HEK293 (cell line): ENCODE results near the gene RAPGEFL1.

Experiments
- CTCF ChIA-PET: fragments of 350-600 bp; formaldehyde crosslinking; extraction: SDS; loops from one replicate; lab custom pipeline; 2021; ENCODE audit warnings: antibody characterized with exemption; lab: Yijun Ruan, JAX
- POLR2A ChIA-PET: fragments of 300-600 bp; formaldehyde crosslinking; extraction: SDS; loops from one replicate; lab custom pipeline; 2020; ENCODE audit warnings: antibody characterized with exemption, inconsistent platforms; lab: Yijun Ruan, JAX
- H3K27ac ChIP-seq: fragments of 200-500 bp; sonication (Bioruptor generic); 2 replicates; pipeline ENCODE4 v1.5.1; 2014; ENCODE audit warnings: low read depth, low read length, control low read depth, inconsistent platforms; ENCODE audit errors: extremely low read depth
- H3K36me3 ChIP-seq, 2 experiments: fragments of 200-500 bp in 1 of 2; sonication (Bioruptor generic) in 1 of 2; 1 replicate in 1 of 2; 2 replicates in 1 of 2; pipeline ENCODE4 v1.5.1; 2014 to 2017; ENCODE audit warnings: inconsistent platforms in 2 of 2, low read length in 2 of 2; ENCODE audit not compliant: control insufficient read depth in 2 of 2, insufficient read depth in 1 of 2
- H3K4me1 ChIP-seq: fragments of 200-500 bp; sonication (Bioruptor generic); 2 replicates; pipeline ENCODE4 v1.5.1; 2014; ENCODE audit warnings: mild to moderate bottlenecking, low read length, inconsistent platforms; ENCODE audit not compliant: control insufficient read depth, insufficient read depth
- H3K4me3 ChIP-seq: 2 replicates; pipeline ENCODE4 v1.5.1; 2011; ENCODE audit warnings: low read depth, mild to moderate bottlenecking, control low read depth, low read length, moderate library complexity
- H3K9me3 ChIP-seq: fragments of 200-500 bp; sonication (Bioruptor generic); 2 replicates; pipeline ENCODE4 v1.5.1; 2014; ENCODE audit warnings: low read depth, low read length, inconsistent platforms; ENCODE audit not compliant: control insufficient read depth, insufficient read depth
- ATF2 ChIP-seq: fragments of 450-650 bp; formaldehyde crosslinking; IDR thresholded peaks from 2 replicates; pipeline ENCODE4 v1.5.1; 2016; ENCODE audit warnings: missing biosample characterization, missing genetic modification characterization, low read depth
- PRDM1 ChIP-seq: fragments of 450-650 bp; formaldehyde crosslinking; IDR thresholded peaks from 2 replicates; pipeline ENCODE4; 2016; ENCODE audit warnings: missing biosample characterization, missing genetic modification characterization
- PRDM10 ChIP-seq: fragments of 450-650 bp; formaldehyde crosslinking; IDR thresholded peaks from 2 replicates; pipeline ENCODE4 v1.5.1; 2016; ENCODE audit warnings: missing biosample characterization, missing genetic modification characterization
- SALL2 ChIP-seq: fragments of 450-650 bp; formaldehyde crosslinking; IDR thresholded peaks from 2 replicates; pipeline ENCODE4 v1.5.0; 2017; ENCODE audit warnings: missing biosample characterization, mild to moderate bottlenecking, missing genetic modification characterization, borderline replicate concordance
- ZIC2 ChIP-seq: fragments of 450-650 bp; formaldehyde crosslinking; IDR thresholded peaks from 2 replicates; pipeline ENCODE4 v1.5.1; 2016; ENCODE audit warnings: missing biosample characterization, missing genetic modification characterization
- ZNF114 ChIP-seq: fragments of 450-650 bp; formaldehyde crosslinking; IDR thresholded peaks from 2 replicates; pipeline ENCODE4 v1.5.0; 2017; ENCODE audit warnings: missing biosample characterization, missing genetic modification characterization
- ZNF169 ChIP-seq: fragments of 450-650 bp; formaldehyde crosslinking; IDR thresholded peaks from 2 replicates; pipeline ENCODE4 v1.5.1; 2016; ENCODE audit warnings: missing biosample characterization, missing genetic modification characterization
- ZNF19 ChIP-seq: fragments of 450-650 bp; formaldehyde crosslinking; IDR thresholded peaks from 2 replicates; pipeline ENCODE4; 2016; ENCODE audit warnings: missing biosample characterization, missing genetic modification characterization, low read depth
- ZNF202 ChIP-seq: fragments of 450-650 bp; formaldehyde crosslinking; IDR thresholded peaks from 2 replicates; pipeline ENCODE4 v1.5.1; 2016; ENCODE audit warnings: missing biosample characterization, missing genetic modification characterization, borderline replicate concordance
- ZNF426 ChIP-seq: fragments of 450-650 bp; formaldehyde crosslinking; IDR thresholded peaks from 2 replicates; pipeline ENCODE4 v1.5.1; 2017; ENCODE audit warnings: missing biosample characterization, missing genetic modification characterization, mild to moderate bottlenecking, inconsistent platforms, moderate library complexity
- ZNF600 ChIP-seq: fragments of 450-650 bp; formaldehyde crosslinking; IDR thresholded peaks from 2 replicates; pipeline ENCODE4 v1.5.1; 2016; ENCODE audit warnings: missing biosample characterization, missing genetic modification characterization
- ZNF664 ChIP-seq: fragments of 450-650 bp; formaldehyde crosslinking; IDR thresholded peaks from 2 replicates; pipeline ENCODE4 v1.5.1; 2016; ENCODE audit warnings: missing biosample characterization, missing genetic modification characterization
- ZSCAN4 ChIP-seq: fragments of 450-650 bp; formaldehyde crosslinking; IDR thresholded peaks from 2 replicates; pipeline ENCODE4 v1.5.1; 2017; ENCODE audit warnings: missing biosample characterization, missing genetic modification characterization

RAPGEFL1 gene

GRCh38 chr17:40150276-40150675 lies 27.0 kb upstream of the RAPGEFL1 start:
- no peak overlapping the region for H3K27ac ChIP-seq
- CTCF ChIA-PET: interaction anchor here (0.7 to 4.2 kb wide), 4 partner anchors 18 to 150 kb away, joined by 3 to 22 read pairs (median 9); no protein-coding TSS in a partner anchor
- POLR2A ChIA-PET: interaction anchor here (0.6 to 0.9 kb wide), 3 partner anchors 21 to 81 kb away, joined by 3 to 6 read pairs (median 4); no protein-coding TSS in a partner anchor

GRCh38 chr17:40151414-40151963 lies 25.8 kb upstream of the RAPGEFL1 start:
- Histone ChIP-seq H3K27ac (no peak overlapping the region), H3K9me3 (no peaks in the 10 kb centered on the region), H3K4me1 (no peaks in the 10 kb centered on the region), H3K4me3 (no peak overlapping the region), H3K36me3 (peaks cover 77 to 93% of the 10 kb centered on the region in 2 experiments)
- ChIA-PET POLR2A (interaction anchor here (1.1 to 2.5 kb wide), 3 partner anchors 11 to 39 kb away, joined by 4 to 17 read pairs (median 4); partner anchors contain the start of gene CASC3), CTCF (interaction anchor here (0.8 to 3.2 kb wide), 6 partner anchors 10 to 124 kb away, joined by 3 to 15 read pairs (median 4); no protein-coding TSS in a partner anchor)
- TF ChIP-seq SALL2 (tag by site-specific recombination) (no peak), ZNF664 (0 out of 2 replicates have a peak, but pooled peaks have one; percentile 17)

More at GRCh38 chr17:40150276-40150675, 27.0 kb upstream of the RAPGEFL1 start:
- Histone ChIP-seq H3K4me3 (no peak overlapping the region), H3K9me3 (no peaks in the 10 kb centered on the region), H3K4me1 (no peaks in the 10 kb centered on the region), H3K36me3 (peaks cover 86 to 93% of the 10 kb centered on the region in 2 experiments)
- TF ChIP-seq ZNF202 (tag by site-specific recombination) (no peak), ZNF169 (tag by site-specific recombination) (no peak), ATF2 (tag by site-specific recombination) (no peak), ZIC2 (peak; percentile 39; the same call in 1 of the 2 replicates), ZNF426 (tag by site-specific recombination) (no peak), ZNF114 (no peak), PRDM1 (peak; percentile 86), ZSCAN4 (0 out of 2 replicates have a peak, but pooled peaks have one; percentile 54), PRDM10 (peak; percentile 82)

GRCh38 chr17:40153603-40154236 lies 23.6 kb upstream of the RAPGEFL1 start:
- Histone ChIP-seq H3K9me3 (no peaks in the 10 kb centered on the region), H3K4me3 (no peak overlapping the region), H3K4me1 (no peaks in the 10 kb centered on the region), H3K36me3 (peaks cover 65 to 83% of the 10 kb centered on the region in 2 experiments), H3K27ac (no peak overlapping the region)
- TF ChIP-seq ZNF19 (tag by site-specific recombination) (no peak), ZNF600 (tag by site-specific recombination) (0 out of 2 replicates have a peak, but pooled peaks have one; percentile 11)
- ChIA-PET CTCF (interaction anchor here (0.7 to 3.2 kb wide), 4 partner anchors 41 to 191 kb away, joined by 3 to 15 read pairs (median 4); no protein-coding TSS in a partner anchor), POLR2A (interaction anchor here (2.5 kb wide), 1 partner anchor 14 kb away, joined by 17 read pairs; the partner anchor contains the start of gene CASC3)
